H4 (cell line): Measurements from ENCODE around the gene SNED1. TPM values are rescaled to one million over a fixed set of nuclear protein-coding genes. Genes with fewer than 3 reads are reported as not detected.

ENCODE experiments used
- DNase-seq: peaks from one replicate; pipeline ENCODE4 v3.0.0-alpha.2; 2015; ENCODE audit warnings: low spot score
- total RNA-seq: library from RNA; depleted of rRNA; stranded (reverse); fragments of >200 nt; shearing (Covaris generic); gene quantifications from 2 replicates; pipeline ENCODE4 v1.2.3, GENCODE V29; 2014

The SNED1 gene
- total RNA-seq, 1 experiment from 2014 or later, result 1.7 TPM

DNA sequence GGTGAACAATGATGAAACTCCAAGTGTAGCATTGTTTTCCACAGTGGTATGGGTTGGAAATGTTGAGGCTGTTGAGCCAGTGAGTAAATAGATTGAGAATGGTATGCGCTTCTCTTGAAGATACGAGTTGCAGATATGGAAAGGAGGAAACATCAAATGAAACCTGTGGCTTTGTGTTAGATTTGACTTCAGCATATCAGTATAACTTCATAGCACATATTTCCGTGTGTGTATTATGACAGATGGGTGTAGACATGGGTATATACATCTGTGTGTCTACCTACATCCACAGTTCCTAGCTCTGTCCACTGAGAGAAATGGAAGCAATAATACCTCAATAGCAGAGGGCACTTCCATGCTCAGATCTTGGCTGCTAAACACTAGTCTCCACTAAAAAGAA lies 8.0 kb downstream of the SNED1 start:
- DNase-seq, result no peak

DNA sequence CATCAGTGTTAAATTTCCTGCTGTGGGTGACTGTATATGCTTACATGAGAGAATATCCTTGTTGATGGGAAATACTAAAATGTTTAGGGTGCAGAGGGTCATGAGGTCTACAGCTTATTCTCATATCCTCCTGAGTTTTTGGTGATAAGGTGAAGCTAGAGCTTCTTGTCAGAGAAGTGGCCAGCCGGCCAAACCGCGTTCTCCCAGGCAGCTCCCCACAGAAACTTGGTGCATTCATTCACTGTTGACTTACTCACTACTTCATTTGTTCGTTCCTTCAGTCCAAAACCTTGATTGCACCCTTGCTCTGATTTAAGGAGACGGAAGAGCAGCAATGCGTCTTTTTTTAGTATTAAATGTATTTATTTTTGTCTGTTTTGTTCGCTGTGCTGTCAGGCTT lies 8.7 kb downstream of the SNED1 start:
- no peak for DNase-seq

DNA sequence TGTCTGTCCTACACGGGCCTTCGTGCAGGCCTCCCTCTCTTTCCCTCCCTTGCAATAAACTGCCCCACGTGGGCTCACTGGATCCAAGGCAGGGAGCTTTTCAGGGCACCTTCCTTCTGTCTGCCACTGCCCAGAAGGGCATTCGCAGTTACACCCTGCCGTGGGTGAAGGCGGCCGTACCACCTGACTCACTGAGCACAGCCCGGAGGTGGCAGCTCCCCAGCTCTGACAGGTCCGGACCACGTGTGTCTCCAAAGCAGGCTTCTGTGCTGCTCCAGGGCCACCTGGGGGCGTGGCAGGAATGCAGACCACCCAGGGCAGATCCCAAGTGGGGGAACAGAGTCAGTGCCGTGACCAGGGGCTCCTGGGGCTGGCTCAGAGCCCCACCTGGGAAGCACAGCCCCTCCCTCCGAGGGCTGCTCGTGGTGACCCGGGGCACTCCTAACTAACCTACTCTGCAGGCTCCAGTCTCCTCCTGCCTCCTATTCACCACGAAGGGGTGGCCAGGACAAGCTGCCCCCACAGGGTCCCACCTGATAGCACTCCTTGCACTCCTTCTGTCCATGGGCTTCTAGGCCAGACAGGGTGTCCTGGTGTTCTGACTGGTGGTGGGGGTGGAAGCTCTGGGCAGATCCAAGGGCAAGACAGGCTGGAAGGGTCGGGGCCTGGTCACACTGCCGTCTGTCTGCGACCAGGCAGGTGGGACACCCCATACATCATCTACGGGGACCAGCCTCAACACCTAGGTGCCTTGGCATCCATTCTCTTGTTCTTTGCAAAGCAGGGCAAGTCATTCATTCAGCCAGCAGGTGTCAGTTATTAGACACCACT lies 9.7 kb downstream of the SNED1 start:
- DNase-seq, result no peak

GRCh38 chr2:241008711-241009121 lies 10.3 kb downstream of the SNED1 start:
- no peak for DNase-seq

GRCh38 chr2:241009191-241009590 lies 10.8 kb downstream of the SNED1 start:
- no peak for DNase-seq

DNA sequence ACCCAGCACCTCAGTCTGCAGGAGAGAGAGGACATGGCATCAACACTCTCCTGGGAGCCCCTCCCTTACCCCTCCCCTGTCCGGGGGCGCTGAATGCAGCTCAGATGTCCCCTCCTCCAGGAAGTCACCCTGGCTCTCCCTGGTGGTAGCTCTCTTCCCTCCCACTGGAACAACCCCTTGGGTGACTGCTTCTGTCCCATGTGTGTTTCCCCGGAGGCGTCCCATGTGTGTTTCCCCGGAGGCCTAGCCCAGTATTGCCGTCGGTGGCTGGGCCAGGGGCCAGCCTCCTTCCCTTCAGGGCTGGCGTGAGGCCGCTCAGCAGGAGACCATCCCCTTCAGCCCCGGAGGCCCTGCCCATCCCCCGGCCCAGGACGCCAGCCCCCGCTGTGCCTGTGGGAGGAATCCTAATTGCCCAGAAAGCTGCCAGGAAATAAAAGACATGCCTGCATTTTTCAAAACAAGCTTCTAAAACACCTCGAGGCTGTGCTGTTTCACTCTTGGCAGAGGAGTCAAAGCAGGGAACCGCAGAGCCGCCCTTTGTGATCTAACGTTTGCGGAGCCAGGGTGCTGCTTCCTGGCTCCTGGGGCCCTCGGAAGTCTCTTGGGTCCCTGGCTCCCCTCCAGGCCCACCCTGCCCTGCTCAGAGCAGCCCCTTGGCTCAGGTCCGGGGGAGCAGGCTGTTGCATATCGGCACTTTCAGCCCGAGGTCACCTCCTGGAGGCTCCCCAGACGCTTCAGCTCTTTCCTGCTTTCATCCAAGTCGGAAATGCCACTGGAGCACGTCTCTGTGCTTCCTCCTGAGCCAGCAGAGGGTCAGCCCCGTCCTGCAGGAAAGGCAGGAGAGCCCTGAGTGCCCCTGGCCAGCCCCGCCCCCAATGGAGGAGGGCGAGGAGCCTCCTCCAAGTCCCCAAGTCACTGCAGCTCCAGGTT lies 11.4 kb downstream of the SNED1 start:
- DNase-seq, result peak; percentile 81

GRCh38 chr2:241010531-241011295 lies 12.3 kb downstream of the SNED1 start:
- DNase-seq, result no peak

- DNase-seq, result no peak
These were observed 12.8 kb downstream of the SNED1 start for GRCh38 chr2:241011296-241011600.

DNA sequence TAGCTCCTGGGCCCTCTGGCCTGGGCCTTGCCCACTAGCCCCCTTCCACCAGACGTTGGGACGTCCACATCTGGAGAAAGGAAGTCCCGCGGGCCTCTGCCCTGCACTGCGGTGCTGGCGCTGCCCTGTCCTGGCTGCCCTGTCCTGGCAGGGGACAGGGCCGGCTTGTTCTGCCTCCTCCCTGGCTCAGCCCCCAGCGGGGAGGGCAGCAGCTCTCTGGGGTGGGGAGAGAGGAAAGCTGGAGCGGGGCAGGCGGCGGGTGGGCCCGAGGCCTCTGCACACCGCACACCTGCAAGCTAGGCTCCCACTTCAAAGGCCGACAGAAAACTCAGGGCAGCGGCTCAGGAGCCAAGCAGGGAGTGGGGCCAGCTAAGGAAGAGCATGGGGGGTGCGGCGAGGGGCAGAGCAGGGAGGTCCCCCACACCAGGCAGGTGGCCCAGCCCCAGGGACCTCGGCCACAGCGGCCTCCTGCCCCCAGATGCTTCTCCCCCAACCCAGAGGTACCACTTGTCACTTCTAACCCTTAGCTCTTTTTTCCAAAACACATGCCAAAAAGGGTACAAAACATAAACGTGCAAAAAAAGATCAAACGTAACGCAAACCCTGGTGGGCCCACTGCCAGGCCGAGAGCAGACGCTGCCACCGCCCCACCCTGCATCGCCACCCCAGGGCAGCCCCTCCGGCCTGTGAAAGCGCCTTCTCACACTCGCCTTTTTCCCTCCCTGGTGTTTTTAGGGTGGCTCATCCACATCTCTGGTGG lies 13.5 kb downstream of the SNED1 start:
- no peak for DNase-seq

DNA sequence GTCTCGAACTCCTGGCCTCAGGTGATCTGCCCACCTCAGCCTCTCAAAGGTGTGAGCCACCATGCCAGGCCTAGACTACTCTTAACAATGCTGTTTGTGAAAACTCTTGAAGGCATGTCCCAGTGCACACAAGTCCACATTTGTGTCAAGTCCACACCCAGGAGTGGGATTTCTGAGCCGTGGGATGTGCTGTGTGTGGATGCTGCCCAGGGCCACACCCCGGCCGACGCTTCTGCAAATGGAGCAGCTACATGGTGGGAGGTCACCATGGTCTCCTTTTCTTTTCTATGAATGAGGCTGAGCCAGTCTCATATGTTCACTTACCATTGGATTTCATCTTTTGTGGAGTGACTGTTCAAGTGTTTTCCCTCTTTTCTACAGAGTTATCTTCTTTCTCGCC lies 15.8 kb downstream of the SNED1 start:
- no peak for DNase-seq

- DNase-seq, result no peak
These were observed 16.3 kb downstream of the SNED1 start for GRCh38 chr2:241014764-241015163.

GRCh38 chr2:241015439-241015838 lies 17.0 kb downstream of the SNED1 start:
- no peak for DNase-seq

DNA sequence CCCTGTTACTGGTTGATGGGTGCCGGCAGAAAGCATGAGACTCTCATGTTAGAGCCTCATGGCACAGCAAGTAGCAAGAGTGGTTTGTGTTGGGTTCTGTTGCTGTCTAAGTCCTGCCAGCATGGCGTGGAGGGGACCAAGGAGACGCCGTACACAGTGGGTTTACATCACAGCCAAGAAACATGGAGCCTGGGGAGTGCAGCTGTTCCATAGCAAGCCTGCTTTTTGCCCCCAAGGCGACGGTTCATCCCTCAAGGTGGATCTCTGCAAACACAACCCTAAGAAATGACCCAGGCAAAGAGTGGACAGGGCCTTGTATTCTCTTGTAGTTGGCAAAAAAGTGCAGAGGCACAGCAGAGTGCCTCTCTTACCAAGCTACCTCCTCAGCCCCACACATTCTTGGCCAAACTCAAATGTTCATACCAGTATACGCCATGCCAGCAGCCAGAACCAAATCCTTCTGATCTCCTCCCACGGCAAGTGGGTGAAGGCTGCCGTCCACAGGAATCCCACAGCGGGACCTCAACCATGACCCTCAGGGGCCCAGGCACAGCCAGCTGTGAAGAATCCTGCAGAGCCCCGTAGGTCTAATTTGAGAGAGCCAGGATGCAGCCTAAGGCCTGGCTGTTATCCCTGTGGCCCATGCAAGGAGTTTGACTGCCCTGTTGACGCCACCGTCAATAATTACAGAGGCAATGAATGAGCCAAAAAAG lies 19.0 kb downstream of the SNED1 start:
- no peak for DNase-seq

- DNase-seq, result no peak
These were observed 19.9 kb downstream of the SNED1 start for GRCh38 chr2:241018051-241018891.

GRCh38 chr2:241019441-241020139 lies 21.2 kb downstream of the SNED1 start:
- DNase-seq, result no peak

GRCh38 chr2:241020201-241020600 lies 21.8 kb downstream of the SNED1 start:
- DNase-seq, result no peak

- no peak for DNase-seq
These were observed 22.3 kb downstream of the SNED1 start for GRCh38 chr2:241020629-241021190.

- DNase-seq, result no peak
These were observed 27.2 kb downstream of the SNED1 start for GRCh38 chr2:241025639-241026038.
